Activated CD4-positive, alpha-beta T cell treated with anti-CD3 and anti-CD28 coated beads, Interleukin-2, amount 50 U/mL, for 4 hours (primary cell): ENCODE data around the gene TRNT1.

Source experiments
- DNase-seq, 2 experiments: peaks; one replicate each; pipeline ENCODE4 v3.0.0-alpha.2; 2020

The TRNT1 gene

DNA sequence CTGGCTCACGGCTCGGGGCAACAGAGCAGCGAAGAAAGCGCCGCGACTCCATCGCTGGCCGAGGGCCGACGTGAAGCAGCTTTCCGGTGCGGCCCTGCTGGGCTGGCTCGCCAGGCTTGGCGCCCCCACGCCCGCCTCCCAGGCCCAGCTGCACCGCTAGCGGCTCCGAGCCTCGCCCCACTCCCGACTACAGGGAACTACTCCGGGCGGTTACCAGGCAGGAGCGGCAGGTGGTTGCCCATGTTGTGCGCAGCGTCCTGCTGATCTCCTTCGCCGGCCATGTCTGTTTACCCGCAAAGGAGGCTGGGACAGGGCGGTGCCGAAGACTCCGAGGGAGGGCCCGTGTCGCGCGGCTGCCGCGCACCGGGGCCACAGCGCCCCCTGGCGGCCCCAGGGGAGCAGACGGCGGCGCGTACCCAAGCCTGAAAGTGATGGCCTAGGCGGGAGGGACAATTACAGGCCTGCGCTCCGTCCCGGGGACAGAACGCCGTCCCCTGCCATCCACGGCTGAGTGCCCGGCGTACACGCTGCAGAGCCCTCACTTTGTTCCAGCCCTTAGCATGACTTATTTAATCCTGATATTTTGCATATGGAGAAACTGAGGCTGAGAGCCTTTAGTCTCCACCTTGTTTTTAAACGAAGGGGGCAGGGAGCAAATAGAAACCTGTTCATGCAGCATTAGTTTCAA, 52.8 kb downstream of the TRNT1 start, which contains the start of gene CRBN:
Gene CRBN (minus strand): TSS at position 285 of the 688 bp plus-strand sequence. CDS start 4 bp downstream, at position 281.
- DNase-seq = peak; percentile 80 to 82

DNA sequence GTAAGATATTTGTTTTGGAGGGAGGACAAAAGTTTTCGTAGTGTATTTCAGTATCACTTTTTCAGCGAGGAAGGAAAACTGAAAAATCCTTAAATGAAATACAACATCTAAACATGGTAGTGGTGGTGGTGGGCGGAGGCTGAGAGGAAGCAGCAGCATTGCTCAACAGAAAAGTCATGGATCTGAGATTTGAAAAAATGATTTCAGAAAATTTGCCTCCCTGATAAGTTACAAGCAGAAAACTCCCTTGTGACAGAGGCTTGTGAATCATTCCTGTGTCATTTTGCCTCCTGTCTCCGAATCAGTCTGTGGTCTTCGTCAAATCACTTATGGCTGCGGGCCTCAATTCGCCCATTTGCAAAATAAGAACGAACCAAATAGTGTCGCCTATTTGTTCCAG, 53.7 kb downstream of the TRNT1 start:
- DNase-seq = no peak

DNA sequence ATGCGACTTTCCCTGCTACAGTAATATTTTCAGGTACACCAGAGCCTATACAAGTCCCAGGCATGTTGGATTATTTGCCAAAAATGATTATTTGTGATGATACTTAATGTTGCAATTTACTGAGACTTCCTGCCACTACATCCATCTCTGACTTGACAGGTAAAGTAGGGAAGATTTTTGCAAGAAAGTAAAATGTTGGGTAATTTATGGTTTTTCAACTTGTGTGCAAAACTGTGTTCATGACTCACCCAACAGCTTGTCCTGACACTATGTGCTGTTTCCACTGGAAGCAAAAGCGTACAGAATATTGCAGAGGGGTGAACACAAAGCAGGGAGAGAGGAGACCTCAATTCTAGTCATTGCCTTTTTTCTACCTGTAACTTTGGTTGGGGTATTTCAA, 58.1 kb downstream of the TRNT1 start:
- DNase-seq = no peak

DNA sequence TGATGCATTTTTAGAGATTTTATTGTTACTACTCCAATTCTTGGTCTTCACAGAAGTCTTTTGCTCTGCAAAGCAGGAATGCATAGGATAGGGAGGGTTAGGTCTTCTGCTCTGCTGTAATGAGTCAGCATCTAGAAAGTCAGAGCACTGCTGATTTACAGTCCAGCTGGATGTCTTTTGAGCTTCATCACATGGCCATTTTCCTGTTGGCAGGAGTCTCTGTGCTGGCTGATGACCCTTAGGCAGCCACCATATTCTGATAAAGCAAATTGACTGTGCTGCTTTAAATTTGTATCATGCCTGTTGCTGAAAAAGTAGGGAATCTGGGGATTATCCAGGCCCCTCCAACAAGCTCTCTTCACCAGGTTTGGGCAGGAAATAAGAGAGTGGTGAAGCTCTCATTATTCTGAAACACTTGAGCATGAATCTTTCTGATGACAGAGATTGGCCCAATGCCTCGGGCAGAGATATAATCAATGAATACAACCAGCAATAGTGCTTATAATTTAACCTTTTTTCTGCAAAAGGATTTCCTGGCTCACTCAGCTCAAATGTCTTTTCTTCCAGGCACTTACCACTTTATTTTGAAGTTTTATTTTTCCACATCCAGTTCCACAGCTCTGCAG, 62.5 kb downstream of the TRNT1 start:
- DNase-seq = no peak

DNA sequence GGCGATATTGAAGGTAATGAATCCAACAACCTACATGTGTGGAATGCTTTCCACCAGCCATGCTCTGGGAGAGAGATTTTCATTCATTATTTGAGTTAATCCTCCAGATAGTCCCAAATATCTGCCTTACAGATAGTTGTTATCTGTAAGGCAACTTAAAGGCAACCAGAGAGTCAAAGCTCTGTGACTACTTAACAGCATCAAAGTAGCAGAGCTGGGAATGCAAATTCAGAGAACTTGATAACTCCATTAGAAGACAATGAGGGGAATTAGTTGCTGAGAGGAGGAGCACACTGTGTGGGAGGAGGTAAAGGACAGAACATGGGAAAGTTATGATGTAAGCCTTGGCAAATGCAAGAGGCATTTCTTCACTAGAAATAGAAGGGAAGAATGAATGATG, 63.2 kb downstream of the TRNT1 start:
- no peak for DNase-seq

DNA sequence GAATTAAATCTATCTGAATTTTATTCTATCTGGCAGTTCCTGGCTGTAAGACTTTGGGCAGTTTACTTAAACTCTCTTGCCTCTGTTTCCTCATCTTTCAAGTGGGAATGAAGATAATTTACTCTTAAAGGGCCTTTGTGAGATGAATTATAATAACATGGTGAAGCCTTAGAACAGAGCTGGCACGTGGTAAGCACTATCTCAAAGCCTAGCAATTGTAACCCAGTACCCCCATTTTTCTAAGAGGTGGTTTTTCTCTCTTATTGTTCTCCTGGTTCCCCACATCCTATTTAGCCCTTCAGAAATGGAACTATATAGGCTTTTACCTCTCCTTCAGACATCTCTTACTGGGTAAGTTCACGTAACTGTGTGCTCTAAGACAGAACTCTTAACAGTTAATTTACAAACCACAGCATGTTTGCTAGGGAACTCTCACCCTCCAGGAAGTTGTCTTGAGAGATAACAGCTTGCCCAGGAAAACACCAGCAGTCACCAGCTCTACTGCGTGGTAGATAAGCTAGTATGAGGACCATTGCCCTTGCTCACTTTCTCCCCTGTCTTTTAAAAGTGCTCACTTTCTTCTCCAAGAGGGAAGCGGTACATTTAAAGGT, 65.0 kb downstream of the TRNT1 start:
- no peak for DNase-seq

DNA sequence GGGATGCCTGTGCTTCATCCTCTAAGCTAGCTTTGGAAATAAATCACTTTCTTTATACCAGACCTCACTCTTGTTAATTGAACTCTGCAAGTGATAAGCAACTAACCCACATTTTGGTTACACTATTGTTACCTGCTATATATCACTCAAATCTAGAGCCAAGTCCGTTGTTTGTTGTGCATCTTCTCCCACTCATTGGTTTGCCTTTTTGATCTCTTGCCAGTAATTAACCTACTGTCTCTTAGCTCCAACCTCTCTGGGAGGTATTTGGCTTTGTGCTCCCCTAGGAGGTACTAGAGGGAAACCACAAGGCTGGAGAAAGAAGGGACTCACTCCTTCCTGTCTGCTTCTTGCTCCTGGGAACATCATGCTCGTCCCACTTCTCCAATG, 65.5 kb downstream of the TRNT1 start:
- no peak for DNase-seq

DNA sequence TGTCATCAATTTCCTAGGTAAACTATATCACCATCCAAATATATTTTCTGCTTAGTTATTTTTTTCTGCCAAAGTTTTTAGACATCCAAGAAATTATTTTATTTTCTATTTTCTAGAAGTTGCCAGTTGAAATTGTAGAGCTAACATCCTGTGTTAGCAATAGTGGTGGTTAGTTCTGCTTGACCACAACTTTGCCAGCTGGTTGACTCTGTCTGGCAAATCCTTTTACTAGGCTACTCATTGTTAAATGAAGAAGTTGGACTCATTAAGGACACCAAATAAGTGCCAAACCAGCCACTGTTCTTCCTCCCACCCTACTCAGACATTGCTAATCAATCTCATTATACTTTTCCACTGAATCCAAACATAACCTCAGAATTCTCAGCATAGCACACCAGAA, 68.1 kb downstream of the TRNT1 start:
- DNase-seq = no peak

DNA sequence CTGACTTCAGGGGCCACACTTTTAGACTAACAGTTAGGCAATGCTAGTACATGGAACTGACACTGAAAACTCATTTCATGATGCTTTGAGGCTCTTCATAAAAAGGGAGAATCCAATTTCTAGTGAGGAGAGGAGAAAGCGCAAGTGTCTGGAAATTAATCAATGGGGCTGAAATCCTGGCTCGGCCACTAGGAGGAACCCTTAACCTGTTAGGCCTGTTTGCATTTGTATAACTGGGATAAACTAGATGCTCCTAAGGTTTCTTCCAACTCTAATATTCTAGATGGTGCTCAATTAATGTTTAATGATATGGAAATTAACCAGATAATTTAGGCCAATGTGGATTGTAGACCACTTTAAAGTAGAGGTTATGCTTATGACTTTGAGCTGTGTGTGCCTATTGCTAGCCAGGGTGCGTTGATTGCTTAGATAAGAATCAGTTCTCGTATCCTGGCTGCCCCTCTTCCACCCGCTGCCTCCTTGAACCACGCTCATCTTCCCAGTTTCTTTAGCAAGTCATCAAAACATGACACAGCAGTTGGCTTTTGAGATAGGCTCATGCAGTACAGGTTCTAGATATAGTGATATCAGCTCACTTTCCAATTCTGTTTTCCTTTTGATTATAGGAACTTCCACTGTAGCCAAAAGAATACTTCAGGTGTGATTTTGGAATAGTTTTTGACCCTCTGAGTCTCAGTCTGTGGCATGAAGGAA, 69.6 kb downstream of the TRNT1 start:
- DNase-seq = no peak
